Gastroesophageal sphincter (tissue), 3 donors: ENCODE data around the gene CCDC40.

Experiments
- POLR2AphosphoS5 ChIP-seq: sonication (generic); formaldehyde crosslinking; IDR thresholded peaks from one replicate; pipeline ENCODE4 v1.6.1; 2017; ENCODE audit warnings: antibody characterized with exemption
- TF ChIP-seq, protein P1 (sequence below), 4 experiments: fragments of 200-600 bp in 2 of 4; fragments of 450-650 bp in 2 of 4; sonication (generic) in 1 of 4; IDR thresholded peaks; one replicate each; pipeline ENCODE4 v1.5.1; 2017 to 2019; ENCODE audit warnings: antibody characterized with exemption in 4 of 4, mild to moderate bottlenecking in 2 of 4, moderate library complexity in 2 of 4

DNA sequence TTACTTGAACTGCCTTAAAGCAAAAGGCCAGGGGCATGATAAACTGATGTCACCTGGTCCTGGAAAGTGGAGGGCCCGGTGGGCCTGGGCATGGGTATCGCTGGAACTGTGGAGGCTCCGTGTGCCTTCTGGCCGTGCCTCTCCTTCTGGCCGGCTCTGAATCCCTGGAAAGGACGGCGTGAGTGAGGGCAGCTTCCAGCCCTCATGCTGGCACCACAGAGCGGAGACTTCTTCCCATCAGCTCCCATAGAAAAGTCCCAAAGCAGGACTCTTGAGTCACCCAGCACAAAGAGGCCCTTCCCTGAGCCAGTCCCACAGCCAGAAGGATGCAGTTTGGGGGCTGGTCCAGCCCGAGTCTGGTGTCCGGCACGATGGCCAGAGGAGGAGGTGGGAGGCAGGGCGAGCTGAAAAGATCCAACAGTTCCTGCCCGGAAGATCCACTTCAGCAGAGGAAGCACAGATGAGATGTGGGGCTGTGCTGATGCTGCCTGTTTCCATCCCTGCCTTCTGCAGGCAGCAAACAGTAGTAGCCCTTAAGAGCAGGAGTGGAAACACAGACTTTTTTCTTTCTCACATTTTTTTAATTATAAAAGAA, 72.7 kb downstream of the CCDC40 start:
- TF ChIP-seq, protein P1, sequence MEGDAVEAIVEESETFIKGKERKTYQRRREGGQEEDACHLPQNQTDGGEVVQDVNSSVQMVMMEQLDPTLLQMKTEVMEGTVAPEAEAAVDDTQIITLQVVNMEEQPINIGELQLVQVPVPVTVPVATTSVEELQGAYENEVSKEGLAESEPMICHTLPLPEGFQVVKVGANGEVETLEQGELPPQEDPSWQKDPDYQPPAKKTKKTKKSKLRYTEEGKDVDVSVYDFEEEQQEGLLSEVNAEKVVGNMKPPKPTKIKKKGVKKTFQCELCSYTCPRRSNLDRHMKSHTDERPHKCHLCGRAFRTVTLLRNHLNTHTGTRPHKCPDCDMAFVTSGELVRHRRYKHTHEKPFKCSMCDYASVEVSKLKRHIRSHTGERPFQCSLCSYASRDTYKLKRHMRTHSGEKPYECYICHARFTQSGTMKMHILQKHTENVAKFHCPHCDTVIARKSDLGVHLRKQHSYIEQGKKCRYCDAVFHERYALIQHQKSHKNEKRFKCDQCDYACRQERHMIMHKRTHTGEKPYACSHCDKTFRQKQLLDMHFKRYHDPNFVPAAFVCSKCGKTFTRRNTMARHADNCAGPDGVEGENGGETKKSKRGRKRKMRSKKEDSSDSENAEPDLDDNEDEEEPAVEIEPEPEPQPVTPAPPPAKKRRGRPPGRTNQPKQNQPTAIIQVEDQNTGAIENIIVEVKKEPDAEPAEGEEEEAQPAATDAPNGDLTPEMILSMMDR (IDR thresholded peaks at IDR 0.05): no peak
- no peak for TF ChIP-seq POLR2AphosphoS5
